A549 (cell line): ENCODE data around the gene DYNLT2B. TPM values are rescaled to one million over a fixed set of nuclear protein-coding genes. Genes with fewer than 3 reads are reported as not detected.

Source experiments
- ATOH8 ChIP-seq: fragments of 250-450 bp; sonication (Bioruptor Pico); IDR thresholded peaks from 2 replicates; pipeline ENCODE4 v1.5.0; 2020; ENCODE audit warnings: low read depth, mild to moderate bottlenecking, moderate library complexity
- BHLHE40 ChIP-seq: IDR thresholded peaks from 2 replicates; pipeline ENCODE4 v1.6.1; 2012; ENCODE audit warnings: low read depth, low read length, inconsistent platforms
- CBX2 ChIP-seq: fragments of 200-600 bp; sonication (generic); IDR thresholded peaks from 2 replicates; pipeline ENCODE4 v1.6.1; 2016; ENCODE audit warnings: low read depth, mild to moderate bottlenecking, borderline replicate concordance
- CHD2 ChIP-seq: fragments of 150-350 bp; IDR thresholded peaks from 2 replicates; pipeline ENCODE4 v1.6.1; 2014; ENCODE audit warnings: low read length; ENCODE audit not compliant: partially characterized antibody
- CHD4 ChIP-seq: fragments of 200-600 bp; sonication (generic); IDR thresholded peaks from 2 replicates; pipeline ENCODE4 v1.6.1; 2016; ENCODE audit warnings: antibody characterized with exemption, mild to moderate bottlenecking, borderline replicate concordance
- E2F6 ChIP-seq: IDR thresholded peaks from 2 replicates; pipeline ENCODE4 v1.6.1; 2012; ENCODE audit warnings: low read depth, borderline replicate concordance
- EHMT2 ChIP-seq: fragments of 200-600 bp; sonication (generic); IDR thresholded peaks from 2 replicates; pipeline ENCODE4 v1.6.1; 2016; ENCODE audit warnings: antibody characterized with exemption, low read depth, mild to moderate bottlenecking, moderate library complexity
- ELK1 ChIP-seq: fragments of 150-350 bp; IDR thresholded peaks from 2 replicates; pipeline ENCODE4 v1.6.1; 2014; ENCODE audit warnings: low read depth, mild to moderate bottlenecking, low read length
- EP300 ChIP-seq, 2 experiments: fragments of >200 bp; sonication (Bioruptor Twin); formaldehyde crosslinking; IDR thresholded peaks; 2 replicates in 1 of 2; 3 replicates in 1 of 2; pipeline ENCODE4 v1.6.1; 2016 to 2017
- ESRRA ChIP-seq: fragments of 150-350 bp; IDR thresholded peaks from 2 replicates; pipeline ENCODE4 v1.6.1; 2014; ENCODE audit warnings: mild to moderate bottlenecking, low read length, borderline replicate concordance
- HDAC2 ChIP-seq: fragments of 200-600 bp; sonication (generic); IDR thresholded peaks from 2 replicates; pipeline ENCODE4 v1.6.1; 2016
- HOXA7 ChIP-seq: fragments of 250-450 bp; sonication (Bioruptor Pico); IDR thresholded peaks from 2 replicates; pipeline ENCODE4 v1.5.0; 2020; ENCODE audit warnings: mild to moderate bottlenecking, moderate library complexity
- HOXB13 ChIP-seq: fragments of 250-450 bp; sonication (Bioruptor Pico); IDR thresholded peaks from 2 replicates; pipeline ENCODE4 v1.5.0; 2020; ENCODE audit warnings: low read depth, mild to moderate bottlenecking, moderate library complexity
- HOXB5 ChIP-seq: fragments of 250-450 bp; sonication (Bioruptor Pico); IDR thresholded peaks from 2 replicates; pipeline ENCODE4 v1.5.0; 2020; ENCODE audit warnings: mild to moderate bottlenecking, moderate library complexity
- JUN ChIP-seq, 2 experiments: fragments of >200 bp; sonication (Bioruptor Twin); formaldehyde crosslinking; IDR thresholded peaks; 2 replicates in 1 of 2; 3 replicates in 1 of 2; pipeline ENCODE4 v1.6.1; 2016 to 2017
- JUNB ChIP-seq: fragments of >200 bp; sonication (Bioruptor Twin); formaldehyde crosslinking; IDR thresholded peaks from 2 replicates; pipeline ENCODE4 v1.6.1; 2016
- MAX ChIP-seq: IDR thresholded peaks from 2 replicates; pipeline ENCODE4 v1.6.1; 2012
- MYC ChIP-seq: IDR thresholded peaks from 2 replicates; pipeline ENCODE4 v1.6.1; 2012; ENCODE audit warnings: mild to moderate bottlenecking, inconsistent platforms, low read length, improper control_type of control experiment, borderline replicate concordance
- NPAS2 ChIP-seq: fragments of 250-450 bp; sonication (Bioruptor Pico); IDR thresholded peaks from 2 replicates; pipeline ENCODE4 v1.8.0; 2022; ENCODE audit warnings: mild to moderate bottlenecking, moderate library complexity, borderline replicate concordance
- PHF8 ChIP-seq: fragments of 200-600 bp; sonication (generic); IDR thresholded peaks from 2 replicates; pipeline ENCODE4 v1.6.1; 2016; ENCODE audit warnings: low read depth, mild to moderate bottlenecking, antibody characterized with exemption, moderate library complexity, borderline replicate concordance
- RAD21 ChIP-seq, 2 experiments: fragments of >200 bp in 1 of 2; sonication (Bioruptor Twin) in 1 of 2; formaldehyde crosslinking in 1 of 2; IDR thresholded peaks in 1 of 2; conservative IDR thresholded peaks in 1 of 2; 2 replicates in 1 of 2; 3 replicates in 1 of 2; pipeline ENCODE4 v1.6.1; 2012 to 2018; ENCODE audit warnings: inconsistent platforms in 1 of 2
- RARB ChIP-seq: fragments of 250-450 bp; sonication (Bioruptor Pico); IDR thresholded peaks from 2 replicates; pipeline ENCODE4 v1.8.0; 2021; ENCODE audit warnings: mild to moderate bottlenecking, moderate library complexity
- REST ChIP-seq: fragments of 200-600 bp; sonication (generic); IDR thresholded peaks from 2 replicates; pipeline ENCODE4 v1.6.1; 2016; ENCODE audit warnings: antibody characterized with exemption, mild to moderate bottlenecking, moderate library complexity
- RFX5 ChIP-seq: fragments of 450-650 bp; IDR thresholded peaks from 2 replicates; pipeline ENCODE4 v1.7.1; 2014; ENCODE audit warnings: antibody characterized with exemption, mild to moderate bottlenecking, moderate library complexity
- SMC3 ChIP-seq: fragments of >200 bp; sonication (Bioruptor Twin); formaldehyde crosslinking; IDR thresholded peaks from 3 replicates; pipeline ENCODE4 v1.6.1; 2018; ENCODE audit warnings: inconsistent platforms
- SREBF2 ChIP-seq: fragments of 450-650 bp; IDR thresholded peaks from 2 replicates; pipeline ENCODE4 v1.6.1; 2014; ENCODE audit warnings: mild to moderate bottlenecking, moderate library complexity
- TFCP2L1 ChIP-seq: fragments of 250-450 bp; sonication (Bioruptor Pico); IDR thresholded peaks from 2 replicates; pipeline ENCODE4 v1.5.0; 2021; ENCODE audit warnings: mild to moderate bottlenecking
- TP53 ChIP-seq: fragments of 250-450 bp; sonication (Bioruptor Pico); IDR thresholded peaks from 2 replicates; pipeline ENCODE4 v1.5.0; 2021; ENCODE audit warnings: mild to moderate bottlenecking, moderate library complexity
- USF2 ChIP-seq: fragments of 450-650 bp; IDR thresholded peaks from 2 replicates; pipeline ENCODE4 v1.6.1; 2014; ENCODE audit warnings: antibody characterized with exemption
- ZFP36 ChIP-seq: fragments of 450-650 bp; IDR thresholded peaks from 2 replicates; pipeline ENCODE4 v1.6.1; 2014; ENCODE audit warnings: borderline replicate concordance; ENCODE audit not compliant: partially characterized antibody
- ZNF302 ChIP-seq: fragments of 250-450 bp; sonication (Bioruptor Pico); IDR thresholded peaks from 2 replicates; pipeline ENCODE4 v1.9.0; 2021; ENCODE audit warnings: inconsistent platforms, mild to moderate bottlenecking, moderate library complexity
- ZSCAN20 ChIP-seq: fragments of 250-450 bp; sonication (Bioruptor Pico); IDR thresholded peaks from 2 replicates; pipeline ENCODE4 v1.8.0; 2022; ENCODE audit warnings: mild to moderate bottlenecking, moderate library complexity
- polyA plus RNA-seq, 4 experiments: library from polyadenylated mRNA; depleted of rRNA in 3 of 4; stranded (reverse); fragments of >200 nt; fragmentation: RNase III in 1 of 4; extraction: RNeasy Plus Mini Kit Qiagen cat#74134 plus additional on column Dnase treatment in 1 of 4; gene quantifications; 2 replicates in 3 of 4; 3 replicates in 1 of 4; pipeline ENCODE4 v1.2.3, GENCODE V29; 2011 to 2017

DYNLT2B gene
- polyA plus RNA-seq, 2 of the 4 experiments (the other 2 are of a cell fraction): 34.7 to 34.9 TPM

GRCh38 chr3:196339493-196340254, 21.6 kb upstream of the DYNLT2B start (continued):
- TF ChIP-seq CHD2 (no peak), CHD4 (no peak), SREBF2 (no peak), MAX (peak; percentile 62; the same call in 1 of the 2 replicates), CBX2 (no peak), HOXB5 (CRISPR knock-in tag) (no peak), HDAC2 (no peak), ATOH8 (CRISPR knock-in tag) (peak; percentile 63; the same call in 1 of the 2 replicates), SMC3 (no peak), TP53 (no peak), TFCP2L1 (CRISPR knock-in tag) (no peak), JUNB (no peak), RAD21 (conservative IDR thresholded peaks at IDR 0.05 in 1 of 2, IDR thresholded peaks at IDR 0.05 in 1 of 2) (no peak), EP300 (IDR thresholded peaks at IDR 0.05) (no peak), REST (no peak), JUN (IDR thresholded peaks at IDR 0.05) (0 out of 5 replicates have a peak, but pooled peaks of 1 of the 2 experiments have one; percentile 21), ZSCAN20 (CRISPR knock-in tag) (peak; percentile 61; the same call in 1 of the 2 replicates), ESRRA (no peak), ZNF302 (peak; percentile 80), E2F6 (peak; percentile 63; the same call in 1 of the 2 replicates), RARB (CRISPR knock-in tag) (no peak), USF2 (no peak), ZFP36 (no peak), MYC (no peak), BHLHE40 (no peak), RFX5 (no peak), EHMT2 (no peak), HOXB13 (CRISPR knock-in tag) (peak; percentile 43; the same call in 1 of the 2 replicates), PHF8 (no peak), NPAS2 (CRISPR knock-in tag) (no peak), HOXA7 (CRISPR knock-in tag) (no peak), ELK1 (no peak)
